Measurements from ENCODE around the gene MAN1C1.
"Not testable (repeated sequence)": the region's sequence is repeated elsewhere in the genome, so short reads cannot be mapped to it uniquely, and the experiment has no call there.

The MAN1C1 gene

DNA sequence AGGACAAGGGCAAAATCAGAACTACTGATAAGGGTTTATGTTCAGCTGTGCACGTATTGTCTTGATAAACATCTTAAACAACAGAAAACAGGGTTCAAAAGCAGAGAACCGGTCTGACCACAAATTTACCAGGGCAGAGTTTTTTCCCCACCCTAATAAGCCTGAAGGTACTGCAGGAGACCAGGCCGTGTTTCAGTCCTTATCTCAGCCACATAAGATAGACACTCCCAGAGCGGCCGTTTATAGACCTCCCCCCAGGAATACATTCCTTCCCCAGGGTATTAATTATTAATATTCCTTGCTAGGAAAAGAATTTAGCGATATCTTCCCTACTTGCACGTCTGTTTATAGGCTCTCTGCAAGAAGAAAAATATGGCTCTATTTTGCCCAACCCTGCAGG is 19.6 kb downstream of the MAN1C1 start:
- not testable (repeated sequence) for DNase-seq

DNA sequence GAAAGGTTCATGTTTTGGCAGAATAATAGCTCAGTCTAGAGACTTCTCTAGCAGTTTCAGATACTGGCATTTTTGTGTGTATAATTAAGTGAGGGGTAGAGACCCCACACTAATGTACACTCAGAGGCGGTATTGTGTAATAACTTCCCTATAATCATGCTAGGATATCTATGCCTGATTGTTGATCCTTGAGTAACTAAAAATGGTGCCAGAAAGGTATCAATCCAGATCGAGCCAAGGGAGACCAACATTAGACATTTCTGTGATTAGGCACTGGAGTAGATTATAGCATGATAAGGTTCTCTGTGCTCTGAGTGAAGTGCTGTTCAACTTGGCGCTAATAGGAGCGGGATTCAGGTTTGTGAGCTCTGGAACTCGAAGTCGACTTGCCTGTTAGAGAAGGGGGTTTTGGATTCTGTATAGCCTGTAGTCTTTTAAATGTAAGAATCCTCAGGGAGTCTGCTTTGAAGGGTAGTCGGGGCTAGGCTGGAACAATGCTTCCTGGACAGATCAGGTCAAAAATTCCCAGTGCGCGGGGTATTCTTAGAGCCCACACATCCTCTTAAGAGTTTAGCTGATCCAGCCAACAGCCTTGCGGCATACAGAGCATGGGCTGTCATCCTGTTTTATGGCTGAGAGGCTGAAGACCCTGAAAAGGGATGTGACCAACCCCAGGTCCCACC is 24.2 kb downstream of the MAN1C1 start:
- no peak for DNase-seq

DNA sequence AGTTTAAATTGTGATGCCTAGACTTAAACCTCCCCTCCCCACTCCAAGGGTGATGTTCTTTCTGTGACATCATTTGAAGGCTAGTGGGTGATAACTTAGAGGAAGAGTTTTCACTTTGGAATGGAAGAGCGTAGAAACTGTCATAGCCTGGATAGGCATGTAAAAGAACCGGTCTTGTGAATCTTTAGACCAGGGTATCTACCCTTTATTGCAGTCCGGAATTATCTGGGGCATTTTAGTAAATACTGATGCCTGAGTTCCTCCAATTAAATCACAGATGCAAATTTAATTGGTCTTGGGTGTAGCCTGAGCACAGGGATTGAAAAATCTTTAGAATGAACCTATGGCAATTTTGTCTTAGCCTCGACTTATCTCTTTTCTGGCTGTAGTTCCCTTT is 24.7 kb downstream of the MAN1C1 start:
- no peak for DNase-seq

DNA sequence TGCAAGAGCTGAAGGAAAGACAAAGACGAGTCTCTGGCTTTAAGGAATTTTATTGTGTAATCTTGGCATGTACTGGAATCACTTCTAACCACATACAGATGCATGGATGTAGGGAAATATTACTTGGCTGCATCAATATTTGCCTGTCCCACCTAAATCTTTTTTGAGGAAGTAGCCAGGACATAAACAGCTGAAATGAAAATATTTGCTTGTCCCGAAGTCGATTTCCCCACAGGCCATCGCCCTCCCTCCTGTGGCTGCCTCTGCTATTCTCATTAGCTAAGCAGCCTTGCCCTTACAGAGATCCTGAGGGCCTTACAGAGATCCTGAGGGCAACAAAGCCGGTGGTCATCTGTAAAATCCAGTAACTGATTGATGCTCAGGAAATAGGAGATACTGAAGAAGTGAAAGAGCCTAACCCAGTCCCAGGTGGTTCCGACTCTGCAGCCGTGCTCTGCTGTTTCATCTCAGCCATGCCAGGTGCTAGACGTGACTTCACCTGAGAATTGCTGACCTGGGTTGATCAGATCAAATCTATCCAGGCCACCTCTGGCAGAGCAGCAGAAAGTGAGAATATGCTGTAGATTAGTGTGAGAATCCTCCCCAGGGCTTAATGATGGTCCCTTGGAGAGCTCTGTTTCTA is 25.5 kb downstream of the MAN1C1 start:
- peak; percentile 74 for DNase-seq

DNA sequence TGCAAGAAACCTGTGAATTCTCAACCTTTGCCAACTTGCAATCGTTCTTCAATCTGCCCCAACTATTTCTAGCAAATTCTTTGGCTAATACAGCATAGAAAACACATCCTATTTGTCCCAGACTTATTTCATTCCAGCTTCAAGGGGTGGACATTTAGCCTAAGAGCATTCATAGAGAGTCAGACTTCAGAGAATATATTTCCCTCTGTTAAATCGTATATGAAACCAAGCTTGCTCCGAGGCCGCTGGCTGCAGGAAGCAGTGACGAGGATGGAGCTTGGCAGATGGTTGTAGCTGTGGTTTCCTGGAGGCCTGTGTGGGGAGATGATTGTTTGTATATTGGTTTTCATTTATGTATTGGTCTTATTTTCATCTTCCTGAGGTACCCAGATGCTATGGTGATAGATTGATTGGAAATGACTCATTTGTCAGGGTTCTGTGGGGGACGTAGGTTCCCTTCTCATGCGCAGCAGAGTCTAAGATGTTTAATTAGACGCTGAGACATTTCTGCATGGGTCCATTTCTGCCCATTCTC is 26.1 kb downstream of the MAN1C1 start:
- peak; percentile 75 for DNase-seq

DNA sequence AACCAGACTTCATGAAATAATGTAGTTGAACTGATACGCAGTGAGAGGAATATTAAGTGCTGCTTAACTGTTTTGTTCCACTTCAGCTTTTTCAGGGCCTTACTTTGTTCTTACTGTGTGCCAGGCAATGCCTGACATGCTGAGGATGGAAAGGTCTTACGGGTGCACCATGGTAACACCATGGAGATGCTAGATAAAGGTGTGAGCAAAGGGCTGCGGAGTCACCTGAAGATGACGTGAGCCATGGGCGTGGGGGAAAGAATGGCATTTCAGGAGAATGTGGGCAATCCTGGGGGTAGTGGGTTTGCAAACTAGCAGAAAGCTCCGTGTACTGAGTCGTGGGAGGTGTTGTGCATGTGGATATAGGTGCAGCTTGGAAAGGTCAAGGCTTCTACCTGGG is 27.3 kb downstream of the MAN1C1 start:
- DNase-seq: no peak

DNA sequence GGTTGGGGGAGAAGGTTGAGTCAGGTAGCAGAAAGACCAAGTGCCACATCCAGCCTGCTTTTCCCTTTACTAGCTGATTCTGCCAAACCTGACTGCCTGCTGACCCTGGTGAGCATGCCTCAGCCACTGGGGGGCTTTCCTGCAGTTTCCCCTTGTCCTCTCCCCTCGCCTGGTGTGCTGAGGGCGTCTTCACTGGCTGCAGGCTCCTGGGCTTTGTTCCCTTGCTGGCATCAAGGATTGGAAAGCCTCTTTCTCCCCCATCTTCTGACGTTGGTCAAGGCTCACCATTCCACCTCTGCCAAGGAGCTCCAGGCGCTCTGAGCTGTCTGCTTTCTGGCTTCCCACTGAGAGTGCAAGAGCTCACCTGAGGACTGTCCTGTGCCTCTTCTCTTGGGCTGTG is 28.4 kb downstream of the MAN1C1 start:
- no peak for DNase-seq

DNA sequence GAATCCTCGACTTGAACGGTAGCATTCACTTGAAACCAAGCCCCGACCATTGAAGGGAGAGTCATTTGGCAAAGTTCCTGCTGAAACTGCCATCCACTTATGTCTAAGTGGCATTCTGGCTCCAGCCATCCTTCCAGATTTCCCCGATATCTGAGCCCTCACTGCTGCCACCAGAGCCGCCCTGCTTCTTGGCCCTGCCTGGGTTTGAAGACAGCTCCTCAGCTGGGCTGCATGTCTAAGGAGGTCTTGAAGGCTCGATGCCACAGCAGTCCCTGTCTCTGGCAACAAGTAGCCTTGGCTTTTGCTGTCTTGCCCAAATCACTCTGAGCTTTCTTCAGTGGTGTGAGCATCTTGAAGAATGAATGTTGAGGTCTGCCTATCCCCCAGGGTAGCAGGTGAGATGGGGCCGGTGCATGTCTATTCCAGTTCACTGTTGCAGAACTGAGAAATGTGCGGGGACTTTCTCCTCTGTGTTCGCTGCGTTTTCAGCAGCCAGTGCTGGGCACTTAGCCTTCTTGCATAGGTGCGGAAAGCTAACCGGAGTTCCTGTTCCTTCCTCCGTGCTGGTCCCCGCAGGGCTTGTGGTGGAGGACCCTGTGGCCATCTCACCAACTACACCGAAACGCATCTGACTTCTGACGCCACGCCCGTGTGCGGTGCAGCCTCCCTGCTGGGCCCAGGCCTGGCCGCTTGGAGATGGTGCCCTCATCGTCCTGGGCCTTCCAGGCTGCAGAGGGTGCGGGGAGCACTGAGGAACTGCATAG is 29.2 kb downstream of the MAN1C1 start:
- no peak for DNase-seq

DNA sequence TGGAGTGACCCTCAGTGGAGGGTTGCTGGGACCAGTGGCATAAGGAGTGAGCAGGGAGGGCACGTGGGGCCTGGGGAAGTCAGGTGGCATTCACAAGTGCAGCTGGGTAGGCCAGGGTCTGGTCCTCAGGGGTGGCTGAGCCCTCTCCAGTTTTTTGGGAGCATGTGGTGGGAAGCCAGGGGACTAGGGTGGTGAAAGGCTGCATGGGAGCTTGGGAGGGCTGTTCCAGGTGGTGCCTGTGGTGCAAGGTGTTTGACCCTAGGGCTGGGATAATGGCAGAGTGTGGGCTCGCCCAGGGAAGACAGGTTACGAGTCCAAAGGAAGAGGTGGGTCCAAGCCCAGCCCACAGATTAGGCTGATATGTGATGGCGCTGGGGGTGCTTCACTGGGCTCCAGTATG is 30.5 kb downstream of the MAN1C1 start:
- DNase-seq: no peak

DNA sequence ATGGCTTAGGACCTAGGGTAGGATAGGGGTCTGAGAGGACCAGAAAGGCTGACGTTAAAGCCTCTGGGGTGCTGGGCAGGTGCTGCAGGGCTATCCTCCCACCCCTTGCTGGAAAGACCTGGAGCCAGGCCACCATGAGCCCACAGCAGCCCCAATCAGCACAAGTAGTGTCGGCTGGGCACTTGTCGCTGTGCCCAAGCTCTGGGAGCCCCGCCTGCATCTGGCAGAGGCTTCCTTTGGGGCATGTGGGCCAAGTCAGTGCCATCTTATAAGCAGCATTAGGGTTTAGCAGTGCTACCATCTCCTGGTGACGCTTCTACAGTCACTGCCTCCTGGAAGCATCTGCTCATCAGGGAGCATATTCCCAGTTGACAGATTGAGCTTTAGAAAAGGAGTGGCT is 31.3 kb downstream of the MAN1C1 start:
- DNase-seq: no peak

DNA sequence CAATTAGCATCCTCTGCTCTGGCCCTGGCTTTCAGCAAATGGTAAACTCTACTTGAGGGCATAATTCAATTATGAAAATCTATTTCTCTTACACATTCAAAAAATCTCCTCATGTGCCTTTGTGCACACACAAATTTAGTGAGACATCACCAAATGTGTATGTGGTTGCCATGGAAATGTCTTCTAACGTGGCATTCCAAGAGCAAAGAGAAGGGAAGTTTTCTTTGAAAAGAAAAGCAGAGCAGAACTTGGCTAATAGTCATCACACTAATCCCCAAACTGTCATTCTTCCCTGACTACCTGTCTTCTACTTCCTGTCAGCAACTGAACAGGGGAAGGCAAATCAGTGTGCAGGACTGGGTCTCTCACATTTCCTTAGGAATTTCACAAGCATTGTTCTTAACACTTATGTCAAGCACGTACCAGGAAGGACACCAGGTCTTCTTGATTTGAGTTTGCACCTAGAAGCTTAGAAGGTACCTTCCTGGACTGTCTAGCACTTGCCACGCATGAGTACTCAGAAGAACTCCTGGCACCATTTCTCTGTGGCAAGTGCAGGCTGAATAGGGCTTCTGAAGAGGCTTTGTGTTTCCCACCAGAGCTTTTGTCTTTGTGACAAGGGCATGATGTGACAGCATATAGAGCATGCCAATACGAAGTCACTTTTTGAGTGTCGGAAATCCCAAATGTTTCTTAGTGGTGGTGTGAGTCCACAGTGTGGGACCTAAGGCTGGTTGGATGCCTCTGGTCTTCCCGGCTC is 32.3 kb downstream of the MAN1C1 start:
- DNase-seq: no peak

DNA sequence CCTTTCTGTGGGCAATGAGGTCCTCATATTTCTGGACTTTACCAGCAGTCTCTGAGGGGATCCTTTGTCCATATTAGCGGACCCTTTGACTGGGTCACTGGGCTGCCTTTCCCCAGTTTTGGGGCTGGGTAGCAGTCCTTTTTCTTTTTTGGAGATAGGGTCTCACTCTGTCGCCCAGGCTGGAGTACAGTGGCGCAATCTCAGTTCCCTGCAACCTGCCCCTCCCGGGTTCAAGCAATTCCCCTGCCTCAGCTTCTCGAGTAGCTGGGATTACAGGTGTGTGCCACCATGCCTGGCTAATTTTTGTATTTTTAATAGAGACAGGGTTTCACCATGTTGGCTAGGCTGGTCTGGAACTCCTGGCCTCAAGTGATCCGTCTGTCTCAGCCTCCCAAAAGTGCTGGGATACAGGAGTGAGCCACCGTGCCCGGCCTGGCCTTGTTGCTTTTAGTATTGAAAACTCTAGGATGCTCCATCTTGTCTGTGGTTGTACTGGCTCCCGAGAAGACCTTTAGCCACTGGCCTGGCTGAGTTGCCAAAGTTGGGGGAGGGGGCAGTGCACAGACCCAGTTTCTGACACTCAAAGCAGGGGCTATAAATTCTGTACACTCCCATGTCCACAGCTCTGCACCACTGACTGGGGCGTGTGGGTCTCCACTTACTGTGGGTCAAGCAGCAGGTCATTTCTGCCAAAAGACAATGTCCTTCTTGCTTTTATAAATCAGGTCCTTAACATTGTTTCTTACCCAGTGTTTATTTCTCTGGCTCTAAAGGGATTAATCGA is 33.1 kb downstream of the MAN1C1 start:
- DNase-seq: no peak

DNA sequence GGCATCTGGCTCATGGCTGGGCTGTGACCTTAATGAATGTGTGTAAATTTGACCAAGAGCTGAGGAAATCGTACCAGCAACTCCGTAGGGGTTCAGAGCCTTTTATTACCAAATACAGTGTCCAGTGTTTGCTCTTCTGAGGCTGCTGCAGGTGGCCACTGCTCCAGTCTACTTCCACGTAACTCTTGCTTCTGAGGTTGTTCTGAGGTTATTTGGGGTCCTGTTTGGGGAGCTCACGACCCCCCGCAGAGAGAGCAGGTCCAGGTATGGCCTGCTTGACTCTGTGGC is 33.6 kb downstream of the MAN1C1 start:
- no peak for DNase-seq

DNA sequence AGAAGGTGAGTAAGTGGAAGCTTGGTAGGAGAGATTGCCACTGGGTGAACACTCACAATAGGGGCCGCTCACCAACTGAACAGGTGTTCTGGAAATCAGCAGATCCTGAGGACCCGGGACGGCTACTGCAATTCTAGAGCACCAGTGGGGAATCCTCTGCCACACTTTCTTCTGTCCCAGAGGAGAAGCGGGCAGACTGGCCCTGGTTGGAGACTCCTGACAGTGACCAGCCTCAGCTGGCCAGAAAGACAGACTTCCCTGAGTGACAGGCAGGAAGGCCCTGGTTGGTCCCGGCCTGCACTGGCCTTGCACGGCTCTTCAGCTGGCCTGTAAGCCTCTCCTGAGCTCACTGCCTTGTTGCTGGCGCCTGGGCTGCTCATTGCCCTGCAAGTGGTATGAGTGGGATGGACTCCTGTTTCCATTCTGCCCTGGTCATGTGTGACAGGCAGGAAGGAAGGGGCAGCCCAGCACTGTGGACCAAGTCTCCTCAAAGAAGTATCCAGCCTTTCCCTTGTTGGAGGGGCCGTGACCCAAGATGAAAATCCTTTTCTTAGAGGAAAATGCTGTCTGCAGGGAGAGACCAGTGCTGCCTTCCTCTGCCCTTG is 34.5 kb downstream of the MAN1C1 start:
- DNase-seq: no peak

DNA sequence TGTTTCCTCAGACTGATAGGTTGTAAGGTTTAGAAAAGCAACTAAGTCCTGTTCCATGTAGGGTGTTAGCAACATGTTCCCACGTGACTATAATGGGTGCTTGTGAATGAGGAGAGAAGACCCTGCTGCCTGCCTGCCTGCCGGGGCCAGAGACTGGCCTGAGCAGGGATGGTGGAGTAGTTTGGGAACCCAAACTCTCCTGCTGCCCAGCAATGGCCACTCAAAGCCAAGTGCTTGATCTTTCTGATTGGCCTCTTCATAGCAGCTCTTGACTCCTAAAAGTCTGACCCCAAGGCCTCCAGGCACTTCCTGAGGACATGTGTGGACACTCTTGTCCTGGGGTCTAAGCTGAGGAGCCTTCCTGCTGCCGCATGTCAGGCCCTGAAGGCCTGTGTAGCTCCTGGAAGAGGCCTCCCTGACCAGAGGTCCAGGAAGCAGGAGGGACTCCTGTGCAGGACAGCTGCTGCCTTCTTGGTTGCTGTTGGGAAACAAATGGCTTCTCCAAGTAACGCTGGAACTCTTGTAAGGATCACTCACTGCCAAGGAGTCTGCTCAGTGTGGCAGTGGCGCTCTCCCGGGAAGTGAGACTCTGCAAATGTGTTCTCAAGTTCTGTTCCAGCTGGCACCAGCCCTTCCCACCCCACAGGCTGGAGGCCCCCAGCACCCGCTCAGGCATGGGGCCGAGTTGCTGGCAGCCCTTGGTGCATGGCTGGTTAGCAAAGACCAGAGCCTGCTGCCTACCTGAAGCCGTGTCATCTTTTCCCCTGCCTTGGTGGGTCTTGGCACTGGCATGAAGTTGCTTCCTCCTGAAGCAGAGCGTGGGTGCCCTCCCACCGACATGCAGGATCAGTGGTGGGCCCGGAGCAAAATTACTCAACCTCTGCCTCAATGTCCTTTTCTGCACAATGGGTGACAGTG is 35.5 kb downstream of the MAN1C1 start:
- no peak for DNase-seq

DNA sequence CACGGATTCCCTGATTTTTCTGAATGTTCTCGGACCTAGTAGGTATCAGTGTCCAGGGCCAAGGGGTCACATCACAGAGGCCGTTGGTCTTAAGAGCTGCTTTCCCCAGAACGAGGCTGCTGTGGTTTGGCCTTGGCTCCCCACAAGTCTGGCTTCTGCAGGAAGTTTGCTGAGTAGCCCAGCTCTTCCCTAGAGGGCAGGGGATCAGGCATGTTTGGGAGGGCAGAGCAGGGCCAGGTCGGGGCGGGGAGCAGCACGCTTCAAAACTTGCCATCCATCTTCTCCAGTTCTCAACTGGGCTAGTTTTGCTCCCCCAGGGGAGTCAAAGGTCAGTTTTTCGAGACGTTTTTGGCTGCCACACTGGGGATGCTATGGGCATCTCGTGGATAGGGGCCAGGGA is 37.0 kb downstream of the MAN1C1 start:
- no peak for DNase-seq

DNA sequence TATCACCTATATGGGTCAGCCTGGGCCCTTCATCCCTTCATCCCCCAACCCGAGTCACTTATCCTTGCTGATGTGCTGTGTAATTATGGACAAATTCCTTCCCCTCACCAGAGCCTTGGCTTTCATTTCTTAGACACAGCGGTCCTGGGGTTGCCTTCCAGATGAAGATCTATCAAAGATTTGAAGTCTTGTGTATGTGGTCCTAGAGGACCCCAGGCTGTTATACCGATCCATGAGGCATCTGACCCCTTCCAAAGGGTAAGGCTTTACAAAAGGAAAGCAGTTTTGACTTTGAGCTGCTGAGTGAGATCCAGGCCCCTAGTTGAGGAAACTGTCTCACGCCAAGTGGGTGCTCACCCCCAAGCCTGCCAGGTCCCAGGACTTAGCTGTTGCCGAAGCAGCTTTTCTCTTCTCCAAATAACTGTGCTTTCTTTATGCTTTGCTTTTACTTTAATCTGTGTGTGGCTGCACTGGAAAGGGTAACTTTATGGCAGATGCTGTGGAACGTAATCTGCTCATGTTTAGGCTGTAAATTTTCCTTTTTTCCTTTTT is 37.6 kb downstream of the MAN1C1 start:
- no peak for DNase-seq

DNA sequence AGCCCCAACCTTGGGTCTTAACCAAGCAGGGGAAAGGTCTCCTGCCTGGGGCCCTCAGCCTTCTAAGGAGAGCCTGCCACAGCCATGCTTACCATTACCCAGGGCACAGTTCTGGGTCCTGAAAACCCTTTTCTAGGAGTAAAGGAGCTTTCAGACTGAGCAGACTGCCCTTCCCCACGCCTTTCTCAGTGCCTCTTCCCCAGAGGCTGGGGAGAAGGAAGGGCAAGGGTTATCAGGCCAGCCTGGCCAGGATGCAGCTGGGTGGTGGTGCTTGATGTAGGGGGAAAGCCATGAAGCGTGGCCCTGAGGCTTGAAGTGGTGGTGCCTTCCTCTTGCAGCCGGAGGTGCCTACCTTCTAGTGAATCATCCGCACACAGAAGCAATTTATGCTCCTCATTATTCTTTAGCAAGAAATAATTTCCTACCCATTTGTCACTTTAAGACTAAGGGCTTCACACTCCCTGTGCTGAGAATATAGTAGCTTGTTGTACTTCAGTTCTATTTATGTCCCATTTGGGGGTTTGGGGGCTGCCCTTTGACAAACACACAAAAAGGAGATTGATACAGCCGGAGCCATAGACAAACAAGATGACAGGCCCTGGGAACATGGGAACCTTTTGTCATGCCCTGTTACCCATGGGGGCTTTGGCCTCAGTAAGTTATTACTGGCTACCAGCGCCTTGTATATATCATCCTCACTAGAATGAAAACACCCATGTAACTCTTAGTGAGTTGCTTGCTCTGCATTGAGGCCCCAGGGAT is 40.7 kb downstream of the MAN1C1 start:
- no peak for DNase-seq

DNA sequence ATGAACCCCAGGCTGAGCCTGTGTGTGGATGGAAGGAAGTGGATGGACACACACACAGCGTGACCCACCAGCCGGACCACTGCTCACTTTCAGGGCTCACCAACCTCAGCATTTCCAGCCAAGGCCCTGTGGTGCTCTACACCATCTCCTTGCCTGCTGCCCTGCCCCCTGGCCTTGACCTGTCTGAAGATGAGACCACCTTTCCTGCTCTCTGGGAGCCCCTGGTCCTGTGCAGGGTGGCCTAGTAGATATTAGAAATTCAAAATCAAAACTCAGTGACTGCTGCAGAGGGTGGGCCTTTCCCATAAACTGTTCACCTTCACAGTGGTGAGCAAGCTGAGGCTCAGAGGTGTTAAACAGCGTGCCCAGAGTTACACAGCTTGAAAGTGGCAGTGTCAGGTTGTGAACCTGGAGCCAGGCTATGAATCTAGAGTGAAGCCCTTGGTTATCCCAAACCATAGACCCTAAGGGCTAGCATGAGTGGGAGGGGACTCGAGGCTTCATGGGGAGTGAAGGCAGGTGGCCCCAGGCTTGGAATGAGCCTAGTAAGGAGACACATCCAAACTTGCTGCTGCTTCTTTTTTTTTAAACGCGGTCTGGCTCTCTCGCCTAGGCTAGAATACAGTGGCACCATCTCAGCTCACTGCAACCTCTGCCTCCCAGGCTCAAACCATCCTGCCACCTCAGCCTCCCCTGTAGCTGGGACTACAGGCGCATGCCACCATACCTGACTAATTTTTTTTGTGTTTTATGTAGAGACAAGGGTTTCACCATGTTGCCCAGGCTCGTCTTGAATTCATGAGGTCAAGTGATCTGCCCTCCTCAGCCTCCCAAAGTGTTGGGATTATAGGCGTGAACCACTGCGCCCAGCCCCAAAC is 41.5 kb downstream of the MAN1C1 start:
- DNase-seq: no peak

Measured in RPMI8226 (cell line).